Gastroesophageal sphincter (tissue), 4 donors: ENCODE results near the gene NDUFS4. TPM values are rescaled to one million over a fixed set of nuclear protein-coding genes. Genes with fewer than 3 reads are reported as not detected.
"Not testable (repeated sequence)": the region's sequence is repeated elsewhere in the genome, so short reads cannot be mapped to it uniquely, and the experiment has no call there.

ENCODE experiments used
- ATAC-seq: fragments of 150-250 bp; one replicate; pipeline ENCODE4 v1.9.1; 2016; ENCODE audit warnings: mild to moderate bottlenecking, moderate library complexity
- H3K27ac ChIP-seq, 4 donors: fragments of 200-600 bp; sonication (generic) in 3 of 4; 1 replicate in 3 of 4; 2 replicates in 1 of 4; pipeline ENCODE4 v1.5.1; 2016 to 2019
- H3K27me3 ChIP-seq: fragments of 200-600 bp; sonication (generic); one replicate; pipeline ENCODE4 v1.5.1; 2019
- H3K36me3 ChIP-seq, 2 donors: fragments of 200-600 bp; sonication (generic); one replicate each; pipeline ENCODE4 v1.5.1; 2019; ENCODE audit warnings: control low read depth in 1 of 2
- H3K4me1 ChIP-seq, 3 donors: fragments of 200-600 bp; sonication (generic); 1 replicate in 2 of 3; 2 replicates in 1 of 3; pipeline ENCODE4 v1.5.1; 2016 to 2019; ENCODE audit warnings: control low read depth in 2 of 3
- H3K4me3 ChIP-seq, 2 donors: fragments of 200-600 bp; sonication (generic); one replicate each; pipeline ENCODE4 v1.5.1; 2019; ENCODE audit warnings: mild to moderate bottlenecking in 1 of 2, moderate library complexity in 1 of 2
- H3K9me3 ChIP-seq, 3 donors: fragments of 200-600 bp; sonication (generic); one replicate each; pipeline ENCODE4 v1.5.1; 2017 to 2019; ENCODE audit warnings: control low read depth in 2 of 3
- EP300 ChIP-seq: sonication (generic); formaldehyde crosslinking; IDR thresholded peaks from one replicate; pipeline ENCODE4 v1.6.1; 2017; ENCODE audit warnings: antibody characterized with exemption, mild to moderate bottlenecking
- POLR2A ChIP-seq, 2 donors: fragments of 450-650 bp; IDR thresholded peaks; one replicate each; pipeline ENCODE4 v1.6.1; 2017; ENCODE audit warnings: antibody characterized with exemption in 2 of 2, mild to moderate bottlenecking in 2 of 2, moderate library complexity in 1 of 2
- POLR2AphosphoS5 ChIP-seq: sonication (generic); formaldehyde crosslinking; IDR thresholded peaks from one replicate; pipeline ENCODE4 v1.6.1; 2017; ENCODE audit warnings: antibody characterized with exemption
- WGBS, 2 donors: methylation state at CpG; one replicate each; pipeline ENCODE4 v1.1.5; 2018; ENCODE audit warnings: low coverage in 1 of 2; 5-methylcytosine and 5-hydroxymethylcytosine counted together
- total RNA-seq, 4 donors: library from RNA; depleted of rRNA; stranded (reverse); fragments of >200 nt; gene quantifications; one replicate each; pipeline ENCODE4 v1.1.0, GENCODE V29; 2016
- TF ChIP-seq, protein P1 (sequence below), 4 experiments: fragments of 200-600 bp in 2 of 4; fragments of 450-650 bp in 2 of 4; sonication (generic) in 1 of 4; IDR thresholded peaks; one replicate each; pipeline ENCODE4 v1.5.1; 2017 to 2019; ENCODE audit warnings: antibody characterized with exemption in 4 of 4, mild to moderate bottlenecking in 2 of 4, moderate library complexity in 2 of 4

The NDUFS4 gene
- total RNA-seq, 4 donors from 2014 or later, result 72.7 to 150 (median 123) TPM

DNA sequence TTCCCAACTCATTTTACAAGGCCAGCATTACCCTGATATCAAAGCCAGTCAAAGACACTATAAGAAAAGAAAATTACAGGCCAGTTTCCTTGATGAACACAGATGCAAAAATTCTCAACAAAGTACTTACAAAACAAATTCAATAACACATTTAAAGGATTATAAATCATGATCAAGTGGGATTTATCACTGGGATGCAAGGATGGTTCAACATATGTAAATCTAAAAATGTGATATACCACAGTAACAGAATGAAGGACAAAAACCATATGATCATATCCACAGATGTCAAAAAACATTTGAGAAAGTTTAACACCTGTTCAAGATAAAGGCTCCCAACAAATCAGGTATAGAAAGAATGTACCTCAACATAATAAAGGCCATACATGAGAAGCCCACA lies 130.6 kb downstream of the NDUFS4 start:
- no peak for ATAC-seq
- TF ChIP-seq POLR2AphosphoS5 (no peak), EP300 (no peak), POLR2A (IDR thresholded peaks at IDR 0.05) (no peak)
- TF ChIP-seq, protein P1, sequence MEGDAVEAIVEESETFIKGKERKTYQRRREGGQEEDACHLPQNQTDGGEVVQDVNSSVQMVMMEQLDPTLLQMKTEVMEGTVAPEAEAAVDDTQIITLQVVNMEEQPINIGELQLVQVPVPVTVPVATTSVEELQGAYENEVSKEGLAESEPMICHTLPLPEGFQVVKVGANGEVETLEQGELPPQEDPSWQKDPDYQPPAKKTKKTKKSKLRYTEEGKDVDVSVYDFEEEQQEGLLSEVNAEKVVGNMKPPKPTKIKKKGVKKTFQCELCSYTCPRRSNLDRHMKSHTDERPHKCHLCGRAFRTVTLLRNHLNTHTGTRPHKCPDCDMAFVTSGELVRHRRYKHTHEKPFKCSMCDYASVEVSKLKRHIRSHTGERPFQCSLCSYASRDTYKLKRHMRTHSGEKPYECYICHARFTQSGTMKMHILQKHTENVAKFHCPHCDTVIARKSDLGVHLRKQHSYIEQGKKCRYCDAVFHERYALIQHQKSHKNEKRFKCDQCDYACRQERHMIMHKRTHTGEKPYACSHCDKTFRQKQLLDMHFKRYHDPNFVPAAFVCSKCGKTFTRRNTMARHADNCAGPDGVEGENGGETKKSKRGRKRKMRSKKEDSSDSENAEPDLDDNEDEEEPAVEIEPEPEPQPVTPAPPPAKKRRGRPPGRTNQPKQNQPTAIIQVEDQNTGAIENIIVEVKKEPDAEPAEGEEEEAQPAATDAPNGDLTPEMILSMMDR (IDR thresholded peaks at IDR 0.05), result no peak
- no peak overlapping the region for H3K27ac ChIP-seq
- no peaks in the 10 kb centered on the region for H3K27me3 ChIP-seq
- H3K9me3 ChIP-seq, result peaks cover 0 to 69% (median 0%) of the 10 kb centered on the region in 3 donors
- no peak overlapping the region for H3K4me3 ChIP-seq
- H3K4me1 ChIP-seq, result no peaks in the 10 kb centered on the region
- H3K36me3 ChIP-seq, result peaks cover 0 to 8% of the 10 kb centered on the region in 2 donors

DNA sequence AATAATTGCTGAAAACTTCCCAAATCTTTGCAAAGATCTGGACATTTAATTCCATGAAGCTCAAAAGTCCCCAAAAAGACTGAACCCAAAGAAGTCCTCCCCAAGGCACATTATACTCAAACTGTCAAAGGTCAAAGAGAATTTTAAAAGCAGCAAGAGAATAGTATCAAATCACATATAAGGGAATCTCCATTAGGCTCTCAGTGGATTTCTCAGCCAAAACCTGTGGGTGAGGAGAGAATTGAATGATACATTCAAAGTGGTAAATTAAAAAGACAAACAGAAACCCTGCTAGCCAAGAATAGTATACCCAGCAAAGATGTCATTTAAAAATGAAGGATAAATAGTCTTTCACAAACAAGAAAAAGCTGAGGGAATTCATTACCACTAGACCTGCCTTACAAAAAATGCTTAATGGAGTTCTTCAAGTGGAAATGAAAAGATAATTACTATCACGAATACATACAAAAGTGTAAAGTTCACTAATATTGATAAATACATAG lies 134.1 kb downstream of the NDUFS4 start:
- Histone ChIP-seq H3K27me3 (no peaks in the 10 kb centered on the region), H3K4me1 (no peaks in the 10 kb centered on the region), H3K4me3 (no peak overlapping the region), H3K27ac (no peak overlapping the region), H3K9me3 (peaks cover 0 to 86% (median 0%) of the 10 kb centered on the region in 3 donors), H3K36me3 (no peaks in the 10 kb centered on the region)
- ATAC-seq, result no peak
- WGBS, 2 donors, result 90 to 93% methylated on average over 1 of the region's 1 CpG
- TF ChIP-seq, protein P1 (IDR thresholded peaks at IDR 0.05), result no peak
- TF ChIP-seq POLR2A (IDR thresholded peaks at IDR 0.05) (no peak), POLR2AphosphoS5 (no peak), EP300 (no peak)

DNA sequence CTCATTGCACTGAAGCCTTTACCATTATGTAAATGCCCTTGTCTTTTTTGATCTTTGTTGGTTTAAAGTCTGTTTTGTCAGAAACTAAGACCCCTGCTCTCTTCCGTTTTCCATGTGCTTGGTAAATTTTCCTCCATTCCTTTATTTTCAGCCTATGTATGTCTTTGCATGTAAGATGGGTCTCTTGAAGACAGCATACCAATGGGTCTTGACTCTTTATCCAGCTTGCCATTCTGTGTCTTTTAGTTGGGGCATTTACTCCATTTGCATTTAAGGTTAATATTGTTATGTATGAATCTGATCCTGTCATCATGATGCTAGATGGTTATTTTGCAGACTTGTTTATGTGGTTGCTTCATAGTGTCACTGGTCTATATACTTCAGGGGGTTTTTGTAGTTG lies 150.0 kb downstream of the NDUFS4 start:
- H3K4me1 ChIP-seq, H3K4me3 ChIP-seq, ATAC-seq, H3K36me3 ChIP-seq, H3K27ac ChIP-seq, H3K27me3 ChIP-seq: not testable (repeated sequence)
- H3K9me3 ChIP-seq, result peaks cover 0 to 68% (median 0%) of the 10 kb centered on the region in 3 donors
- WGBS, 2 donors, result 100% methylated on average over 1 of the region's 1 CpG

DNA sequence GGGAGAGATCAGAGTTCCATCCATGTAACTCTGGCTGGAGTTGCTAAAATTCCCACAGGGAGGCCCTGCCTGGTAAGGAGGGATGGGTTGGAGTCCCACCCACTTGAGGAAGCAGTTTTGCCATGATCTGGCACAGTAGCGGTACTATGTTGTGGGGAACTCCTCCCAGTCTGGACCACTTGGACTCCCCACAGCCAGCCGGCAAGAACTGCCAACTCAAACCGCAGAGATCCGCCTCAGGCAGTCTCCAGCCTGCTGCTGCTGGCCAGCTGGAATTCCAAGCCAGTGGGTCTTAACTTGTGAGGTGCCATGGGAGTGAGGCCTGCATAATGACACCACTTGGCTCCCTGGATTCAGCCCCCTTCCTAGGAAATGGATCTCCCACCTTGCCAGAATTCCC lies 151.9 kb downstream of the NDUFS4 start:
- Histone ChIP-seq H3K4me1 (no peaks in the 10 kb centered on the region), H3K27ac (no peak overlapping the region), H3K4me3 (no peak overlapping the region), H3K36me3 (no peaks in the 10 kb centered on the region), H3K9me3 (peaks cover 0 to 66% (median 0%) of the 10 kb centered on the region in 3 donors), H3K27me3 (no peaks in the 10 kb centered on the region)
- TF ChIP-seq, protein P1 (IDR thresholded peaks at IDR 0.05), result no peak
- TF ChIP-seq POLR2A (IDR thresholded peaks at IDR 0.05) (no peak), EP300 (no peak)
- WGBS, 2 donors, result 100% methylated on average over 2 of the region's 4 CpGs; no CpG with 5 or more reads in 1 of the 2 donors
- ATAC-seq, result no peak

DNA sequence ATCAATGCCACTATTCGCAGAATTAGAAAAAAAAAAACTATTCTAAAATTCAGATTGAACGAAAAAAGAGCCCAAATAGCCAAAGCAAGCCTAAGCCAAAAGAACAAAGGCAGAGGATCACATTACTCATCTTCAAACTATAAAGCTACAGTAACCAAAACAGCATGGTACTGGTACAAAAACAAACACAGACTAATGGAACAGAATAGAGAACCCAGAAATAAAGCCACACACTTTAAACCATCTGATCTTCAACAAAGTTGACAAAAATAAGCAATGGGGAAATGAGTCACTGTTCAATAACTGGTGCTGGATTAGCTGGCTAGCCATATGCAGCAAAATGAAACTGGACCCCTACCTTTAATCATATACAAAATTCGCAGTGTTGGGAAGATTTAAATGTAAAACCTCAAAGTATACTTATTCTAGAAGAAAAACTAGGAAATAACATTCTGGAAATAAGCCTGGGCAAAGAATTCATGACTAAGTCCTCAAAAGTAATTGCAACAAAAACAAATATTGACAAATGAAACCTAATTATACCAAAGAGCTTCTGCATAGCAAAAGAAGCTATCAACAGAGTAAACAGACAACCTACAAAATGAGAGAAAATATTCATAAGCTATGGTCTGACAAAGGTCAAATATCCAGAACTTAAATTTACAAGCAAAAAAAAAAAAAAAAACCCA lies 153.7 kb downstream of the NDUFS4 start:
- Histone ChIP-seq H3K4me1 (no peaks in the 10 kb centered on the region), H3K27ac (no peak overlapping the region), H3K27me3 (no peaks in the 10 kb centered on the region), H3K9me3 (peaks cover 0 to 61% (median 0%) of the 10 kb centered on the region in 3 donors), H3K36me3 (no peaks in the 10 kb centered on the region), H3K4me3 (no peak overlapping the region)
- ATAC-seq, result no peak
- TF ChIP-seq EP300, result no peak
- TF ChIP-seq POLR2AphosphoS5, result no peak
- TF ChIP-seq, protein P1 (IDR thresholded peaks at IDR 0.05), result no peak
- no peak for TF ChIP-seq POLR2A (IDR thresholded peaks at IDR 0.05)
- WGBS, 2 donors, result 81 to 91% methylated on average over 3 of the region's 3 CpGs
